Stimulated activated CD4-positive, alpha-beta T cell treated with anti-CD3 and anti-CD28 coated beads, TNF-alpha, amount 100 ng/mL, for 48 hours (primary cell): ENCODE data around the gene PIP4K2B.
"Not testable (repeated sequence)": the region's sequence is repeated elsewhere in the genome, so short reads cannot be mapped to it uniquely, and the experiment has no call there.

Source experiments
- DNase-seq, 3 donors: peaks; one replicate each; pipeline ENCODE4 v3.0.0-alpha.2; 2020; ENCODE audit warnings: low read depth in 3 of 3

Gene PIP4K2B

GRCh38 chr17:38730526-38731379 lies 68.6 kb downstream of the PIP4K2B start:
- DNase-seq = no peak

DNA sequence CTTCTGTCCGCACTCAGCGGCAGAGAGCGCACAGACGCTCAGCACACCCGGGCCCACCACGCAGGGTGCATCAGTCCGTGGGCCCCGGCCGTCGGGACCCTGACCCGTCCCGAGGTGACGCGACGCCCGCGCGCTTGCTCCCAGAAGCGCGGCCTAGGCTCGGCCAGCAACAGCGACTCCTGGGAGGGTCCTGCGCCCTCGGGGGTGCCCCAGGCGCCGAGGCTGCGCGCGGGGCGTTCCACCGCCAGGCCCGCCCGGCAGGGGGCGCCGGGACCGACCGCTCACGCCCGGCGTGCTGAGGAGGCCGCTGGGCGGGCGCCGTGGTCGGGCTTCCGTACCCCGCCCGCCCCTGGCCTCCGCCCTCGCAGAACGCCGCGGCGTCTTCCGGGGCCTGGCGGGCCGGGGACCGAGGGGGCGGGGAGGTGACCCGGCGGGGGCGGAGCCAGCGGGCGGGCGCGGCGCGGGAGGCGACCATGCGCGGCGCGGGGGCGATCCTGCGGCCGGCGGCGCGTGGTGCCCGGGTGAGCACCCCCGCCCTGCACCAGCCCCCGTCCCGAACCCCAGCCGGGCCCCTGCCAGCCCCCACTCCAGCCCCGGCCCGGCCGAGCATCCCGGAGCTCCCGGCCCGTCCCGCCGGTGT lies 69.3 kb downstream of the PIP4K2B start, which contains the start of gene CISD3:
Gene CISD3, plus strand, starts transcription at position 456 of the 640 bp plus-strand sequence. Its CDS starts 18 bp downstream, at position 474.
- DNase-seq = peak; percentile 63 to 89 (median 72)

- DNase-seq = no peak
Measured at GRCh38 chr17:38729368-38729885, 69.9 kb downstream of the PIP4K2B start.

DNA sequence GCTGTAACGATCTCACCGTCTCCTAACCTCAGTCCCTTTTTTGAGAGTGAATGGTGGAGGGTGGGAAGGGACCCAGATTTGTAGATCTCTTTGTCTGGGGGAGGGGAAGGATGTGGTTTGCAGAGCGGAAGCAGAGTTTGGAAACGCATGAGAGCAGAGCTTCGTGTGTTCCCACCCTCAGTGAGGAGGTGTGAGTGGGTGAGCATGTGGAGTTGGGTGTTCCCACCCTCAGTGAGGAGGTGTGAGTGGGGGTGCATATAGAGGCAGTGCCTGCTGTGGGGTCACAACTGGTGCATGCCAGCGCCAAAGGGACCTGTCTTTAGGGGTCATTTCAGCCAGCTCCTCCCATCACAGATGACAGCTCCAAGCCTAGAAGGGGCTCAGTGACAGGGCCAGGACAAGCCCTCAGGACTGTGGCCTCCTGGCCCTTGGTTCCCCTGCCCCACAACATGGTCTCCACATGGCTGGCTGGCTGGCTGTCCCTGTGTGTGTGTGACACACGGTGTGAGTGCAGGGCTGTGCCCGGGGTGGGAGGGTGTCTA lies 71.0 kb downstream of the PIP4K2B start:
- DNase-seq = no peak

- DNase-seq = peak; percentile 70 to 83 (median 78)
Measured at GRCh38 chr17:38727736-38728135, 71.6 kb downstream of the PIP4K2B start.

DNA sequence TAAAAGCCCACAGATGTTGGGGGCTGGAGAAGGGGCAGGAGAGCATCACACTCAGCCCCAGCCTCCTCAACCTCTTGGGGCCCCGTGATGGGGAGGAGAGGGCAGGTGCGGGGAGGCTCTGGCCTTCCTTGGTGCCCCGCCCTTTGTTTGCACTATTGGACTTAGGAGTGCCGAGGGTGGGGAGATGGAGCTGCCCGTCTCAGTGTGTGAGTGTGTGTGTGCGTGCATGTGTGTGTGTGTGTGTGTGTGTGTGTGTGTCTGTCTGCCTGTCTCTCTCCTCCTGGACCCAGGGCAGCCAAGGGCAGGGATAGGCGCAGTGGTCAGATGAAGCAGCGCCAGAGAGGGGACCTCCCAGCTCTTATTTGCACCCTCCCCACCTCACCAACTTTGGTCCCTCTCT lies 73.2 kb downstream of the PIP4K2B start:
- DNase-seq = not testable (repeated sequence)

DNA sequence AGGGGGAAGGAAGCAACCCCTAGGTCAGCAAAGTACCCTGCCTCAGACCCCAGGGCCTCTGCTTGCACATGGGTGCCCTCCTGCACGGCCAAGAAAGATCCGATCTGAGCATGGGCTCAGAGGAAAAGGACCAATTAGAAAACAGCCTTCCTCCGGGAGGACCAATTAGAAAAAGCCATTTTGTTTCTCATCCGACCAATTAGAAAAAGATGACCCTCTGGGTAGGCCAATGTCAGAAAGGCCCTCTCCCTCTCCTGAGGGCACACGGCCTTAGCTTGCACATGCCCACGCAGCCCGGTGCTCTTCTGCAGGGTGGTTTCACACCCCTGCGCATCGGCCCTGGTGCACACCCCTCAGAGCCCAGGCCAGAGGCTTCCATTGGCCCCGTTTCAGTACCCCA lies 74.3 kb downstream of the PIP4K2B start:
- DNase-seq = no peak

DNA sequence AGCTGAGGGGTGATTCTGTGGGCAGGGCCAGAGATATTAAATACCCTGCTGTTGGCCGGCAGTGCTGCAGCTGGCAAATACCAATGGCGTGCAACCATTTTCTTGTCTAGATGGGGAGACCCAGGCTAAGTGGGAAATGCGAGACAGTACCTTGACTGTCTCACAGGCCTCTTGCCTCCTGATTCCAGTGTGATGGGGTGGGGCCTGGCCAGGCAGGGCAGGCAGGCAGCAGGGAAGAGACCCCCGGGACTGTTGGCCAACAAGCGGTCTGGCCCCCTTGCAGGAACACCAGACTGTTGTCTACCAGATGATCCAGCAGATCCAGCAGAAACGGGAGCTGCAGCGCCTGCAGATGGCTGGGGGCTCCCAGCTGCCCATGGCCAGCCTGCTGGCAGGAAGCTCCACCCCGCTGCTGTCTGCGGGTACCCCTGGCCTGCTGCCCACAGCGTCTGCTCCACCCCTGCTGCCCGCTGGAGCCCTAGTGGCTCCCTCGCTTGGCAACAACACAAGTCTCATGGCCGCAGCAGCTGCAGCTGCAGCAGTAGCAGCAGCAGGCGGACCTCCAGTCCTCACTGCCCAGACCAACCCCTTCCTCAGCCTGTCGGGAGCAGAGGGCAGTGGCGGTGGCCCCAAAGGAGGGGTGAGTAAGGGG lies 74.9 kb downstream of the PIP4K2B start:
- DNase-seq = no peak

- no peak for DNase-seq
Measured at GRCh38 chr17:38721802-38722201, 77.6 kb downstream of the PIP4K2B start.

DNA sequence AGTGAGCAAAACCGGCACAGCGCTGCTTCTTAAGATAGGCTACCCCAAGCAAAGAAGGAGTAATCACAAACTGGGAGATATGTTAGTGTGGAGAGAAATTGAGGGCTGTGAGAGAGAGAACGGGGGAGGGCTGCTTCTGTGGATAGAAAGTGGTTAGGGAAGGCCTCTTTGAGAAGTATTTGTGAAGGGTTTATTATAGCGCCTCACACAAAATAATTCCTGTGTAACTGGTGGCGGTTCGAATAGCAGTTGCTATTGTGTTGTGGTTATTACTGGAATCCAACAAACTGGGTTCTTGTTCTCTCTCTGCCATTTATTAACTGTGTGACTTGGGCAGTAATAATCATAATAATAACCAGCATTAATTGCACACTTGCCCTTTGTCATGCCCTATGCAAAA lies 78.4 kb downstream of the PIP4K2B start:
- DNase-seq = no peak

GRCh38 chr17:38719943-38720641 lies 79.3 kb downstream of the PIP4K2B start:
- DNase-seq = no peak

DNA sequence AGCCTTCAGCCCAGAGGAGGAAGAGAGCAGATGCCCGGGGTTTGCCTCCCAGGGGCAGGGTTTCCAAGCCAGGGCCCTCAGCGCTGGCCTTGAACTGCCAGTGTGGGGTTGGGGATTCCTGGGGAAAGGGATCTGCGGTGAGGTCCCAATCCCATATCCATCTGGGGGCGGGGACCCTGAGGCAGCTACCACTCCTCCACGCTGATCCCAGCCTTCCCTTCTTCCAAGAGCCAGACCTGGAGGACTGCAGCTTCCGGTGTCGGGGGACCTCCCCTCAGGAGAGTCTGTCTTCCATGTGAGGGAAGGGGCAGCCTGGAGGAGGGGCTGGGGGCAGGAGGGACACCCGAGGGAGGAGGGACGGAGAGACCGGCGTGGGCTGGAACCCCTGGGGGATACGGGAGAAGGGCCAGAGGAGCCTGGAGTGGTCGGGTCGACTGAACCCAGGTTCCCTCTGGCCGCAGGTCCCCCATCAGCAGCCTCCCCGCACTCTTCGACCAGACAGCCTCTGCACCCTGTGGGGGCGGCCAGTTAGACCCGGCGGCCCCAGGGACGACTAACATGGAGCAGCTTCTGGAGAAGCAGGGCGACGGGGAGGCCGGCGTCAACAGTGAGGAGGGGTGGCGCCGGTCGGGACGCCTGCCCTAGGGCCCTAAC lies 79.9 kb downstream of the PIP4K2B start:
- no peak for DNase-seq

DNA sequence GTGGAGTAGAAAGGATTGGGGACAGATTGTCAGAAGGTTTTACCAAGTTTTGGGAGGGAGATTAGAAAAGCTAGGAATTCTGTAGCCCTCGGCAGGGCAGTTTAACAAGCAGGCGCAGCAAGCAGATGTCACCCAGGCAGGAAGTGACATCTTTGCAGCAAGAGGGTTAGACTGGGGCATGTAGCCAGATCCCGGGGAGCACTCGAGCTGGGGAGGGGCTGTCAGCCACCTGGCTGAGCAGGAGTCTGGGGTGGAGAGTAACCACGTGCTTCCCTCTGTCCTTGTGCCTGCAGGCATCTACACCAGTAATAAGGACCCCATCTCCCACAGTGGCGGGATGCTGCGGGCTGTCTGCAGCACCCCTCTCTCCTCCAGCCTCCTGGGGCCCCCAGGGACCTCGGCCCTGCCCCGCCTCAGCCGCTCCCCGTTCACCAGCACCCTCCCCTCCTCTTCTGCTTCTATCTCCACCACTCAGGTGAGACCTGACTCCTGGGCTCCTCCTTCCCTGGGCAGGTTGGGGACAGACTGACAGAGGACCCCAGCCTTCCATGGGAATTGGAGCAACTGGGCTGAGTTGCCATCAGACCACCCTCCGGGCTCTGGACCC lies 82.1 kb downstream of the PIP4K2B start:
- no peak for DNase-seq

- no peak for DNase-seq
Measured at GRCh38 chr17:38716368-38717005, 82.9 kb downstream of the PIP4K2B start.
